AG09309 (cell line): Measurements from ENCODE around the gene OXTR.

Experiments
- DNase-seq: peaks from one replicate; pipeline ENCODE4 v3.0.0-alpha.2; 2010; ENCODE audit warnings: low read depth
- H3K4me3 ChIP-seq: 2 replicates; pipeline ENCODE4 v1.5.1; 2011; ENCODE audit warnings: mild to moderate bottlenecking, low read depth, low read length, moderate library complexity; ENCODE audit not compliant: control insufficient read depth
- TF ChIP-seq, protein P1 (sequence below): IDR thresholded peaks from 2 replicates; pipeline ENCODE4 v1.5.1; 2011; ENCODE audit warnings: mild to moderate bottlenecking, low read depth, low read length, inconsistent platforms; ENCODE audit not compliant: insufficient read depth, control insufficient read depth; ENCODE audit errors: missing control alignments

OXTR gene

GRCh38 chr3:8709801-8710507 is 59.5 kb downstream of the OXTR start:
- no peak for DNase-seq
- TF ChIP-seq, protein P1, sequence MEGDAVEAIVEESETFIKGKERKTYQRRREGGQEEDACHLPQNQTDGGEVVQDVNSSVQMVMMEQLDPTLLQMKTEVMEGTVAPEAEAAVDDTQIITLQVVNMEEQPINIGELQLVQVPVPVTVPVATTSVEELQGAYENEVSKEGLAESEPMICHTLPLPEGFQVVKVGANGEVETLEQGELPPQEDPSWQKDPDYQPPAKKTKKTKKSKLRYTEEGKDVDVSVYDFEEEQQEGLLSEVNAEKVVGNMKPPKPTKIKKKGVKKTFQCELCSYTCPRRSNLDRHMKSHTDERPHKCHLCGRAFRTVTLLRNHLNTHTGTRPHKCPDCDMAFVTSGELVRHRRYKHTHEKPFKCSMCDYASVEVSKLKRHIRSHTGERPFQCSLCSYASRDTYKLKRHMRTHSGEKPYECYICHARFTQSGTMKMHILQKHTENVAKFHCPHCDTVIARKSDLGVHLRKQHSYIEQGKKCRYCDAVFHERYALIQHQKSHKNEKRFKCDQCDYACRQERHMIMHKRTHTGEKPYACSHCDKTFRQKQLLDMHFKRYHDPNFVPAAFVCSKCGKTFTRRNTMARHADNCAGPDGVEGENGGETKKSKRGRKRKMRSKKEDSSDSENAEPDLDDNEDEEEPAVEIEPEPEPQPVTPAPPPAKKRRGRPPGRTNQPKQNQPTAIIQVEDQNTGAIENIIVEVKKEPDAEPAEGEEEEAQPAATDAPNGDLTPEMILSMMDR = no peak
- no peak overlapping the region for H3K4me3 ChIP-seq

DNA sequence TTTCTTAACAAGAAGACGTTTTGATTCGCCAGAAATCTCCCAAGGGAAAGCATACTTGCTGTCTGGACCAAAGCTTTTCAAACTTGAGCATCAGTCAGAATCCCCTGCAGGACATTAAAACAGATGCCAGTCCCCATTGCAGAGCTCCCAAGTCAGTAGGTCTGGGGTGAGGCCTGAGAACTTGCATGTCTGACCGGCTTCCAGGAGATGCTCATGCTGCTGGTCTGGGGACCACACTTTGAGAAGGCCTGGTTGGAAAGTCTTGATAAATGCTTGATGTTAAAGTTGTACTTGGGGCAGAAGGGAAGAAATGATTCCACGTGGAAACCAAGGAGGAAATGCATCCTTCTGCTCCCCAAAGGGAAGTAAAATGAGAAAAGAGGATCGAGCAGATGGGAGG is 60.1 kb downstream of the OXTR start:
- H3K4me3 ChIP-seq = no peak overlapping the region
- TF ChIP-seq, protein P1 = no peak
- DNase-seq = no peak

GRCh38 chr3:8705575-8705974 is 63.8 kb downstream of the OXTR start:
- H3K4me3 ChIP-seq = no peak overlapping the region
- no peak for DNase-seq
- TF ChIP-seq, protein P1 = no peak

DNA sequence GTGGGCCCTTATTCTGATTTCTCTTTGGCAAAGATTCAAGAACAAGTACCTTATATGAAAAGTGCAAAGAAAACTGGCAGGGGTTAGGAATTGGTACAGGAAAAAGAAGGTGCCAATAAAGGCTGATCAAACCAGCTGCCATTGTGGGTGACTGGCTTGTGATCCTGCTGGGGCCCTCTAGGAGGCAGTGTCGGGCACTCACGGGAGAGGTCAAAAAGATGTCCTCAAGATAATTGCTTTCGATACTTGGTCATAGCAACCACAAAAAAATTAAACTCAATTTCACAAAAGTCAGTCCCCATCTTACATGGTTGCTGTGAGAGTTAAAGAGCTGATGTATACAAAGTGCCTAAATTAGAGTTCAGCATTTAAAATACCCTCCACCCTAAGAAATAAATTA is 66.9 kb downstream of the OXTR start:
- H3K4me3 ChIP-seq = no peak overlapping the region
- TF ChIP-seq, protein P1 = peak; percentile 16
- DNase-seq = no peak
